K562 (cell line): ENCODE data around the gene IGSF9. TPM values are rescaled to one million over a fixed set of nuclear protein-coding genes. Genes with fewer than 3 reads are reported as not detected.
A peak's percentile ranks its signal among the peaks of the same experiment; 100 is the strongest.

Experiments
- ASH1L ChIP-seq: fragments of 450-650 bp; IDR thresholded peaks from 2 replicates; pipeline ENCODE4 v1.6.1; 2018; ENCODE audit warnings: borderline replicate concordance, mild to moderate bottlenecking, low read depth; ENCODE audit not compliant: partially characterized antibody
- ETV1 ChIP-seq: fragments of 450-650 bp; conservative IDR thresholded peaks from 2 replicates; pipeline ENCODE4 v1.6.1; 2016; ENCODE audit warnings: missing genetic modification characterization, control low read depth, low read depth, missing compliant biosample characterization
- L3MBTL2 ChIP-seq: fragments of 450-650 bp; IDR thresholded peaks from 2 replicates; pipeline ENCODE4 v1.6.1; 2016; ENCODE audit warnings: mild to moderate bottlenecking, moderate library complexity
- RBM17 ChIP-seq: fragments of 200-400 bp; formaldehyde crosslinking; IDR thresholded peaks from 2 replicates; pipeline ENCODE4 v1.6.1; 2017; ENCODE audit warnings: low read depth, mild to moderate bottlenecking, low read length, borderline replicate concordance
- TAF15 ChIP-seq: fragments of 200-400 bp; formaldehyde crosslinking; IDR thresholded peaks from 2 replicates; pipeline ENCODE4 v1.6.1; 2017; ENCODE audit warnings: mild to moderate bottlenecking, low read depth, low read length, moderate library complexity
- TOE1 ChIP-seq, 2 experiments: fragments of 450-650 bp in 1 of 2; sonication (generic) in 1 of 2; formaldehyde crosslinking in 1 of 2; IDR thresholded peaks; 2 replicates each; pipeline versions ENCODE4 v1.7.1 to v1.8.0; 2016 to 2022; ENCODE audit warnings: borderline replicate concordance in 2 of 2, mild to moderate bottlenecking in 2 of 2, antibody characterized with exemption in 1 of 2, inconsistent platforms in 1 of 2, low read depth in 1 of 2, missing genetic modification reagents in 1 of 2, moderate library complexity in 1 of 2
- polyA plus RNA-seq, 8 experiments: library from polyadenylated mRNA; depleted of rRNA in 4 of 8; stranded (reverse) in 5 of 8; unstranded in 3 of 8; fragments of >200 nt; fragmentation: Nextera tagmentation in 2 of 8; fragmentation: Illumina TruSeq in 1 of 8; extraction: Ambion mirVana in 2 of 8; extraction: Trizol in 1 of 8; gene quantifications; 2 replicates each; pipeline versions ENCODE4 v1.2.1 to v1.2.3, GENCODE V29; 2011 to 2014; ENCODE audit warnings: inconsistent platforms in 1 of 8, missing spikeins in 1 of 8
- total RNA-seq, 7 experiments: library from RNA; depleted of rRNA in 6 of 7; stranded (reverse); fragments of >200 nt in 6 of 7; fragmentation: Illumina TruSeq in 2 of 7; extraction: Trizol in 2 of 7; gene quantifications; 2 replicates each; pipeline versions ENCODE4 v1.2.1 to v1.2.3, GENCODE V29; 2011 to 2021; ENCODE audit warnings: low replicate concordance in 1 of 7
- TF ChIP-seq, protein P1 (sequence below): fragments of 200-600 bp; sonication (generic); IDR thresholded peaks from one replicate; pipeline ENCODE4 v1.6.1; 2012; ENCODE audit warnings: mild to moderate bottlenecking, low read depth, low read length, inconsistent platforms
- TF ChIP-seq, protein P2 (sequence below): fragments of 250-450 bp; sonication (Bioruptor Pico); IDR thresholded peaks from 2 replicates; pipeline ENCODE4 v1.5.0; 2020; ENCODE audit warnings: mild to moderate bottlenecking, borderline replicate concordance
- TF ChIP-seq, protein P3 (sequence below), 3 experiments: IDR thresholded peaks in 2 of 3; conservative IDR thresholded peaks in 1 of 3; 2 replicates each; pipeline ENCODE4 v1.5.1; 2011 to 2012; ENCODE audit warnings: low read length in 3 of 3, mild to moderate bottlenecking in 3 of 3, control low read depth in 2 of 3, improper control_type of control experiment in 1 of 3, inconsistent platforms in 1 of 3, low read depth in 1 of 3, mixed read lengths in 1 of 3, moderate library complexity in 1 of 3; ENCODE audit not compliant: insufficient read depth in 2 of 3

IGSF9 gene
- total and polyA plus RNA-seq, 9 of the 15 experiments (the other 6 are each of a cell fraction or from before 2014, with no cell fraction given), result 0.03 to 0.29 (median 0.07) TPM; not detected in 1

DNA sequence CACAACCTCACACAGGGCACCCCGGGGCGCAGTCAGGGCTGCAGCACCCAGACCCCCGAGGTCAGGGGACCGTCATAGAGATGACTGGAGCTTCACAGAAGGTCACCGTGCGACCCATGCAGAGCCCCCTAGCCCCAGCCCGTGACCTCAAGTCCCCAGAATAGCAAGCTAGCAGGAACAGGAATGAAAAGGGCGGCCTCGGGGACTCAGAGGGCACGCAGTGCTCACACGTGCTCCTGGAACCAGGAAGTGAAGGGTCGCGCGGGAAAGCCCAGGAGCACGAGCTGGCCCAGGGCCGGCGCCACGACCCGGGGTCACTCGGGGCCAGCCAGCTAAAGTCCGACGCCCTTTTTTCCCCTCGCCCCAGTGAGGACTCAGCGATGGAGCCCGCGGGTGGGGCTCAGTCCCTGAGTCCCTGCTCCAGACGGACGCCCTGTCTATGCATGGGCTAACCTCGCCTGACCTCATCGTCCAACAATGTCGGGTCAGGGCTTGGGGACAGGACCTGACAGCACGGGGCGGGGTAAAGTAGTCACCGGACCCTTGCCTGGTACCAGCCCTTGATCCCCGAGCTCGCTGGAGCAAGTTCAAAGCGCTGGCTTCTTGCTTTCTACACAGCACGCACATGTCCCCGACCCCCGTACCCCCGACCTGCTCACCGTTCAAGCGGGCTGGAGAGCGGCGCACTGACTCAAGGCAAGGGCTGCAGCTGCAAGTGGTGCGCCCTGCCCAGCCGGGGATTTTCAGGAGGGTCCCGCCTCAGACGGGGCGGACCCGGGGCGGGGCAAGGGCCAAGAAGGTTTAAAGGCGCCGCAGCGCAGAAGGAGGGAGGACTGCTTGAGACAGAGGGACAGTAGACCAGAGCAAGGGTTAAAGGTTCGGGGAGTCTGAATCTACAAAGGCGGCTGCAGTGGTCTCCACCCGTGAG is 20.4 kb downstream of the IGSF9 start, which contains the start of gene TAGLN2 (continued):
- TF ChIP-seq, protein P1, sequence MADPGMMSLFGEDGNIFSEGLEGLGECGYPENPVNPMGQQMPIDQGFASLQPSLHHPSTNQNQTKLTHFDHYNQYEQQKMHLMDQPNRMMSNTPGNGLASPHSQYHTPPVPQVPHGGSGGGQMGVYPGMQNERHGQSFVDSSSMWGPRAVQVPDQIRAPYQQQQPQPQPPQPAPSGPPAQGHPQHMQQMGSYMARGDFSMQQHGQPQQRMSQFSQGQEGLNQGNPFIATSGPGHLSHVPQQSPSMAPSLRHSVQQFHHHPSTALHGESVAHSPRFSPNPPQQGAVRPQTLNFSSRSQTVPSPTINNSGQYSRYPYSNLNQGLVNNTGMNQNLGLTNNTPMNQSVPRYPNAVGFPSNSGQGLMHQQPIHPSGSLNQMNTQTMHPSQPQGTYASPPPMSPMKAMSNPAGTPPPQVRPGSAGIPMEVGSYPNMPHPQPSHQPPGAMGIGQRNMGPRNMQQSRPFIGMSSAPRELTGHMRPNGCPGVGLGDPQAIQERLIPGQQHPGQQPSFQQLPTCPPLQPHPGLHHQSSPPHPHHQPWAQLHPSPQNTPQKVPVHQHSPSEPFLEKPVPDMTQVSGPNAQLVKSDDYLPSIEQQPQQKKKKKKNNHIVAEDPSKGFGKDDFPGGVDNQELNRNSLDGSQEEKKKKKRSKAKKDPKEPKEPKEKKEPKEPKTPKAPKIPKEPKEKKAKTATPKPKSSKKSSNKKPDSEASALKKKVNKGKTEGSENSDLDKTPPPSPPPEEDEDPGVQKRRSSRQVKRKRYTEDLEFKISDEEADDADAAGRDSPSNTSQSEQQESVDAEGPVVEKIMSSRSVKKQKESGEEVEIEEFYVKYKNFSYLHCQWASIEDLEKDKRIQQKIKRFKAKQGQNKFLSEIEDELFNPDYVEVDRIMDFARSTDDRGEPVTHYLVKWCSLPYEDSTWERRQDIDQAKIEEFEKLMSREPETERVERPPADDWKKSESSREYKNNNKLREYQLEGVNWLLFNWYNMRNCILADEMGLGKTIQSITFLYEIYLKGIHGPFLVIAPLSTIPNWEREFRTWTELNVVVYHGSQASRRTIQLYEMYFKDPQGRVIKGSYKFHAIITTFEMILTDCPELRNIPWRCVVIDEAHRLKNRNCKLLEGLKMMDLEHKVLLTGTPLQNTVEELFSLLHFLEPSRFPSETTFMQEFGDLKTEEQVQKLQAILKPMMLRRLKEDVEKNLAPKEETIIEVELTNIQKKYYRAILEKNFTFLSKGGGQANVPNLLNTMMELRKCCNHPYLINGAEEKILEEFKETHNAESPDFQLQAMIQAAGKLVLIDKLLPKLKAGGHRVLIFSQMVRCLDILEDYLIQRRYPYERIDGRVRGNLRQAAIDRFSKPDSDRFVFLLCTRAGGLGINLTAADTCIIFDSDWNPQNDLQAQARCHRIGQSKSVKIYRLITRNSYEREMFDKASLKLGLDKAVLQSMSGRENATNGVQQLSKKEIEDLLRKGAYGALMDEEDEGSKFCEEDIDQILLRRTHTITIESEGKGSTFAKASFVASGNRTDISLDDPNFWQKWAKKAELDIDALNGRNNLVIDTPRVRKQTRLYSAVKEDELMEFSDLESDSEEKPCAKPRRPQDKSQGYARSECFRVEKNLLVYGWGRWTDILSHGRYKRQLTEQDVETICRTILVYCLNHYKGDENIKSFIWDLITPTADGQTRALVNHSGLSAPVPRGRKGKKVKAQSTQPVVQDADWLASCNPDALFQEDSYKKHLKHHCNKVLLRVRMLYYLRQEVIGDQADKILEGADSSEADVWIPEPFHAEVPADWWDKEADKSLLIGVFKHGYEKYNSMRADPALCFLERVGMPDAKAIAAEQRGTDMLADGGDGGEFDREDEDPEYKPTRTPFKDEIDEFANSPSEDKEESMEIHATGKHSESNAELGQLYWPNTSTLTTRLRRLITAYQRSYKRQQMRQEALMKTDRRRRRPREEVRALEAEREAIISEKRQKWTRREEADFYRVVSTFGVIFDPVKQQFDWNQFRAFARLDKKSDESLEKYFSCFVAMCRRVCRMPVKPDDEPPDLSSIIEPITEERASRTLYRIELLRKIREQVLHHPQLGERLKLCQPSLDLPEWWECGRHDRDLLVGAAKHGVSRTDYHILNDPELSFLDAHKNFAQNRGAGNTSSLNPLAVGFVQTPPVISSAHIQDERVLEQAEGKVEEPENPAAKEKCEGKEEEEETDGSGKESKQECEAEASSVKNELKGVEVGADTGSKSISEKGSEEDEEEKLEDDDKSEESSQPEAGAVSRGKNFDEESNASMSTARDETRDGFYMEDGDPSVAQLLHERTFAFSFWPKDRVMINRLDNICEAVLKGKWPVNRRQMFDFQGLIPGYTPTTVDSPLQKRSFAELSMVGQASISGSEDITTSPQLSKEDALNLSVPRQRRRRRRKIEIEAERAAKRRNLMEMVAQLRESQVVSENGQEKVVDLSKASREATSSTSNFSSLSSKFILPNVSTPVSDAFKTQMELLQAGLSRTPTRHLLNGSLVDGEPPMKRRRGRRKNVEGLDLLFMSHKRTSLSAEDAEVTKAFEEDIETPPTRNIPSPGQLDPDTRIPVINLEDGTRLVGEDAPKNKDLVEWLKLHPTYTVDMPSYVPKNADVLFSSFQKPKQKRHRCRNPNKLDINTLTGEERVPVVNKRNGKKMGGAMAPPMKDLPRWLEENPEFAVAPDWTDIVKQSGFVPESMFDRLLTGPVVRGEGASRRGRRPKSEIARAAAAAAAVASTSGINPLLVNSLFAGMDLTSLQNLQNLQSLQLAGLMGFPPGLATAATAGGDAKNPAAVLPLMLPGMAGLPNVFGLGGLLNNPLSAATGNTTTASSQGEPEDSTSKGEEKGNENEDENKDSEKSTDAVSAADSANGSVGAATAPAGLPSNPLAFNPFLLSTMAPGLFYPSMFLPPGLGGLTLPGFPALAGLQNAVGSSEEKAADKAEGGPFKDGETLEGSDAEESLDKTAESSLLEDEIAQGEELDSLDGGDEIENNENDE, result no peak
- peak; percentile 45 for TF ChIP-seq ASH1L
- no peak for TF ChIP-seq ETV1
- TF ChIP-seq TOE1 (IDR thresholded peaks at IDR 0.05; ENCODE audit: borderline replicate concordance), result peak; percentile 93
- TF ChIP-seq TOE1 (CRISPR knock-in tag; IDR thresholded peaks at IDR 0.05; ENCODE audit: borderline replicate concordance, low read depth), result no peak
- TF ChIP-seq RBM17, result no peak
- TF ChIP-seq, protein P2, sequence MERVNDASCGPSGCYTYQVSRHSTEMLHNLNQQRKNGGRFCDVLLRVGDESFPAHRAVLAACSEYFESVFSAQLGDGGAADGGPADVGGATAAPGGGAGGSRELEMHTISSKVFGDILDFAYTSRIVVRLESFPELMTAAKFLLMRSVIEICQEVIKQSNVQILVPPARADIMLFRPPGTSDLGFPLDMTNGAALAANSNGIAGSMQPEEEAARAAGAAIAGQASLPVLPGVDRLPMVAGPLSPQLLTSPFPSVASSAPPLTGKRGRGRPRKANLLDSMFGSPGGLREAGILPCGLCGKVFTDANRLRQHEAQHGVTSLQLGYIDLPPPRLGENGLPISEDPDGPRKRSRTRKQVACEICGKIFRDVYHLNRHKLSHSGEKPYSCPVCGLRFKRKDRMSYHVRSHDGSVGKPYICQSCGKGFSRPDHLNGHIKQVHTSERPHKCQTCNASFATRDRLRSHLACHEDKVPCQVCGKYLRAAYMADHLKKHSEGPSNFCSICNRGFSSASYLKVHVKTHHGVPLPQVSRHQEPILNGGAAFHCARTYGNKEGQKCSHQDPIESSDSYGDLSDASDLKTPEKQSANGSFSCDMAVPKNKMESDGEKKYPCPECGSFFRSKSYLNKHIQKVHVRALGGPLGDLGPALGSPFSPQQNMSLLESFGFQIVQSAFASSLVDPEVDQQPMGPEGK (CRISPR knock-in tag), result no peak
- TF ChIP-seq, protein P3, sequence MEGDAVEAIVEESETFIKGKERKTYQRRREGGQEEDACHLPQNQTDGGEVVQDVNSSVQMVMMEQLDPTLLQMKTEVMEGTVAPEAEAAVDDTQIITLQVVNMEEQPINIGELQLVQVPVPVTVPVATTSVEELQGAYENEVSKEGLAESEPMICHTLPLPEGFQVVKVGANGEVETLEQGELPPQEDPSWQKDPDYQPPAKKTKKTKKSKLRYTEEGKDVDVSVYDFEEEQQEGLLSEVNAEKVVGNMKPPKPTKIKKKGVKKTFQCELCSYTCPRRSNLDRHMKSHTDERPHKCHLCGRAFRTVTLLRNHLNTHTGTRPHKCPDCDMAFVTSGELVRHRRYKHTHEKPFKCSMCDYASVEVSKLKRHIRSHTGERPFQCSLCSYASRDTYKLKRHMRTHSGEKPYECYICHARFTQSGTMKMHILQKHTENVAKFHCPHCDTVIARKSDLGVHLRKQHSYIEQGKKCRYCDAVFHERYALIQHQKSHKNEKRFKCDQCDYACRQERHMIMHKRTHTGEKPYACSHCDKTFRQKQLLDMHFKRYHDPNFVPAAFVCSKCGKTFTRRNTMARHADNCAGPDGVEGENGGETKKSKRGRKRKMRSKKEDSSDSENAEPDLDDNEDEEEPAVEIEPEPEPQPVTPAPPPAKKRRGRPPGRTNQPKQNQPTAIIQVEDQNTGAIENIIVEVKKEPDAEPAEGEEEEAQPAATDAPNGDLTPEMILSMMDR (IDR thresholded peaks at IDR 0.05 in 2 of 3, conservative IDR thresholded peaks at IDR 0.05 in 1 of 3; ENCODE audit: insufficient read depth in 2 of 3, low read depth in 1 of 3, low read length in 3 of 3), result no peak
- TF ChIP-seq L3MBTL2, result peak; percentile 92
- no peak for TF ChIP-seq TAF15
